ENCODE data around the gene SMIM23. TPM values are rescaled to one million over a fixed set of nuclear protein-coding genes. Genes with fewer than 3 reads are reported as not detected.

The SMIM23 gene
- total RNA-seq, 4 donors from 2014 or later: not detected

- in situ Hi-C loops (cut with MboI; ENCODE audit: low pct_ligation_motif_present in 1 of 4, low pct_unique_long_range_greater_than_20kb in 1 of 4, low sequenced_read_pairs in 3 of 4) (no loop called here), intact Hi-C loops (cut with DNase I; ENCODE audit: low total_unique reads) (loop anchor here (5.0 kb wide), 1 partner anchor 811 kb away; no protein-coding TSS in a partner anchor)
- Histone ChIP-seq H3K4me3 (no peak overlapping the region), H3K9me3 (no peaks in the 10 kb centered on the region), H3K4me1 (no peaks in the 10 kb centered on the region), H3K36me3 (no peaks in the 10 kb centered on the region), H3K27me3 (no peaks in the 10 kb centered on the region), H3K27ac (no peak overlapping the region)
- DNase-seq: no peak
- WGBS, 2 donors (ENCODE audit: low coverage in 1 of 2): 80 to 83% methylated on average over 2 to 6 of the region's 6 CpGs
- TF ChIP-seq POLR2A (IDR thresholded peaks at IDR 0.05) (no peak), POLR2AphosphoS5 (IDR thresholded peaks at IDR 0.05) (no peak), EP300 (IDR thresholded peaks at IDR 0.05; ENCODE audit: low read depth) (no peak), CTCF (IDR thresholded peaks at IDR 0.05) (no peak)
Measured at GRCh38 chr5:171743436-171744076, 42.1 kb upstream of the SMIM23 start.

GRCh38 chr5:171744264-171744663, 41.4 kb upstream of the SMIM23 start:
- H3K27ac ChIP-seq: no peak overlapping the region
- WGBS, 2 donors (ENCODE audit: low coverage in 1 of 2): 75 to 94% methylated on average over 2 of the region's 2 CpGs
- in situ Hi-C loops (cut with MboI; ENCODE audit: low pct_ligation_motif_present in 1 of 4, low pct_unique_long_range_greater_than_20kb in 1 of 4, low sequenced_read_pairs in 3 of 4): no loop called here

GRCh38 chr5:171744882-171745281, 40.7 kb upstream of the SMIM23 start:
- no peak for DNase-seq
- H3K27ac ChIP-seq: no peak overlapping the region
- intact Hi-C loops (cut with DNase I; ENCODE audit: low total_unique reads) (loop anchor here (5.0 kb wide), 1 partner anchor 813 kb away; no protein-coding TSS in a partner anchor), in situ Hi-C loops (cut with MboI; ENCODE audit: low pct_ligation_motif_present in 1 of 4, low pct_unique_long_range_greater_than_20kb in 1 of 4, low sequenced_read_pairs in 3 of 4) (no loop called here)
- no peaks in the 10 kb centered on the region for H3K4me1 ChIP-seq
- H3K36me3 ChIP-seq: no peaks in the 10 kb centered on the region
- H3K4me3 ChIP-seq: no peak overlapping the region
- no peaks in the 10 kb centered on the region for H3K27me3 ChIP-seq
- TF ChIP-seq POLR2AphosphoS5 (IDR thresholded peaks at IDR 0.05) (no peak), EP300 (IDR thresholded peaks at IDR 0.05; ENCODE audit: low read depth) (no peak), CTCF (IDR thresholded peaks at IDR 0.05) (no peak), POLR2A (IDR thresholded peaks at IDR 0.05) (no peak)
- WGBS, 2 donors (ENCODE audit: low coverage in 1 of 2): 92% methylated on average over 2 of the region's 2 CpGs; no CpG with 5 or more reads in 1 of the 2 donors
- H3K9me3 ChIP-seq: no peaks in the 10 kb centered on the region

More at GRCh38 chr5:171744264-171744663, 41.4 kb upstream of the SMIM23 start:
- TF ChIP-seq CTCF (IDR thresholded peaks at IDR 0.05) (no peak), POLR2AphosphoS5 (IDR thresholded peaks at IDR 0.05) (no peak), POLR2A (IDR thresholded peaks at IDR 0.05) (no peak), EP300 (IDR thresholded peaks at IDR 0.05; ENCODE audit: low read depth) (no peak)
- no peak overlapping the region for H3K4me3 ChIP-seq
- DNase-seq: no peak
- H3K27me3 ChIP-seq: no peaks in the 10 kb centered on the region
- no peaks in the 10 kb centered on the region for H3K9me3 ChIP-seq
- H3K4me1 ChIP-seq: no peaks in the 10 kb centered on the region
- no peaks in the 10 kb centered on the region for H3K36me3 ChIP-seq
- intact Hi-C loops (cut with DNase I; ENCODE audit: low total_unique reads): loop anchor here (5.0 kb wide), 1 partner anchor 812 kb away; no protein-coding TSS in a partner anchor

GRCh38 chr5:171745602-171746001, 40.0 kb upstream of the SMIM23 start:
- H3K9me3 ChIP-seq: no peaks in the 10 kb centered on the region
- in situ Hi-C loops (cut with MboI; ENCODE audit: low pct_ligation_motif_present in 1 of 4, low pct_unique_long_range_greater_than_20kb in 1 of 4, low sequenced_read_pairs in 3 of 4) (no loop called here), intact Hi-C loops (cut with DNase I; ENCODE audit: low total_unique reads) (no loop called here)
- TF ChIP-seq POLR2A (IDR thresholded peaks at IDR 0.05): no peak
- TF ChIP-seq POLR2AphosphoS5 (IDR thresholded peaks at IDR 0.05): no peak
- no peak for TF ChIP-seq CTCF (IDR thresholded peaks at IDR 0.05)
- no peak for TF ChIP-seq EP300 (IDR thresholded peaks at IDR 0.05; ENCODE audit: low read depth)
- no peaks in the 10 kb centered on the region for H3K27me3 ChIP-seq
- H3K36me3 ChIP-seq: no peaks in the 10 kb centered on the region
- WGBS, 2 donors (ENCODE audit: low coverage in 1 of 2): 85 to 93% methylated on average over 4 to 5 of the region's 5 CpGs
- H3K4me3 ChIP-seq: no peak overlapping the region
- no peak overlapping the region for H3K27ac ChIP-seq
- no peak for DNase-seq
- no peaks in the 10 kb centered on the region for H3K4me1 ChIP-seq
